OCI-LY7 (cell line): ENCODE data around the gene PKM. TPM values are rescaled to one million over a fixed set of nuclear protein-coding genes. Genes with fewer than 3 reads are reported as not detected.

Experiments
- BruUV-seq: library from RNA; stranded (reverse); fragments of 400-500 nt; replicated peaks from 2 replicates; lab custom pipeline; 2021; lab: Mats Ljungman, UMichigan
- CTCF ChIA-PET: fragments of 300-600 bp; sonication (Branson Sonifier 250); formaldehyde crosslinking; loops from one replicate; lab custom pipeline; 2022; ENCODE audit warnings: antibody characterized with exemption; ENCODE audit not compliant: unreplicated experiment; lab: Charles Lee
- POLR2A ChIA-PET: fragments of 300-600 bp; sonication (Branson Sonifier 250); formaldehyde crosslinking; loops from one replicate; lab custom pipeline; 2022; ENCODE audit warnings: antibody characterized with exemption; lab: Charles Lee
- DNase-seq: peaks from one replicate; pipeline ENCODE4 v3.0.0-alpha.2; 2015; ENCODE audit warnings: low spot score
- H2AFZ ChIP-seq: fragments of 200-600 bp; sonication (generic), shearing (Covaris generic); 2 replicates; pipeline ENCODE4 v1.6.1; 2014; ENCODE audit warnings: mild to moderate bottlenecking, antibody characterized with exemption, low read length, moderate library complexity
- H3K27ac ChIP-seq: fragments of 200-600 bp; sonication (generic); 2 replicates; pipeline ENCODE4 v1.5.1; 2014; ENCODE audit warnings: mixed run types, low read depth, mild to moderate bottlenecking, moderate library complexity, low read length, inconsistent platforms; ENCODE audit not compliant: poor library complexity, severe bottlenecking
- H3K36me3 ChIP-seq: fragments of 200-600 bp; sonication (generic); 2 replicates; pipeline ENCODE4 v1.6.1; 2014; ENCODE audit warnings: mild to moderate bottlenecking, antibody characterized with exemption, low read length, moderate library complexity, mixed read lengths; ENCODE audit not compliant: insufficient read depth
- H3K4me1 ChIP-seq: fragments of 200-600 bp; sonication (generic); 2 replicates; pipeline ENCODE4 v1.5.1; 2014; ENCODE audit warnings: mild to moderate bottlenecking, low read length; ENCODE audit not compliant: insufficient read depth, poor library complexity, severe bottlenecking
- H3K4me2 ChIP-seq: fragments of 200-600 bp; sonication (generic); 2 replicates; pipeline ENCODE4 v1.6.1; 2014; ENCODE audit warnings: mild to moderate bottlenecking, low read length
- H3K4me3 ChIP-seq: fragments of 200-600 bp; sonication (generic); 2 replicates; pipeline ENCODE4 v1.5.1; 2014; ENCODE audit warnings: mild to moderate bottlenecking, low read depth, low read length; ENCODE audit not compliant: poor library complexity, severe bottlenecking
- H3K79me2 ChIP-seq: fragments of 200-600 bp; sonication (generic); 2 replicates; pipeline ENCODE4 v1.6.1; 2016; ENCODE audit warnings: low read depth, mild to moderate bottlenecking, low read length, moderate library complexity, mixed read lengths; ENCODE audit not compliant: insufficient read depth
- H3K9me2 ChIP-seq: fragments of 200-600 bp; sonication (generic); 2 replicates; pipeline ENCODE4 v1.6.1; 2016; ENCODE audit warnings: mild to moderate bottlenecking, low read length, mixed read lengths; ENCODE audit not compliant: insufficient read depth
- H3K9me3 ChIP-seq: fragments of 200-600 bp; sonication (generic); 2 replicates; pipeline ENCODE4 v1.6.1; 2014; ENCODE audit warnings: mild to moderate bottlenecking, mixed run types, low read length, mixed read lengths
- H4K20me1 ChIP-seq: fragments of 200-600 bp; sonication (generic); 2 replicates; pipeline ENCODE4 v1.6.1; 2014; ENCODE audit warnings: mild to moderate bottlenecking, antibody characterized with exemption, low read length, moderate library complexity, mixed read lengths; ENCODE audit not compliant: insufficient read depth
- CTCF ChIP-seq: fragments of 200-600 bp; sonication (generic); conservative IDR thresholded peaks from 2 replicates; pipeline ENCODE4 v1.5.1; 2014; ENCODE audit warnings: mild to moderate bottlenecking, antibody characterized with exemption, low read length, moderate library complexity, mixed read lengths
- EZH2phosphoT487 ChIP-seq: fragments of 200-600 bp; sonication (generic); IDR thresholded peaks from 2 replicates; pipeline ENCODE4 v1.6.1; 2018; ENCODE audit warnings: low read depth, borderline replicate concordance, mild to moderate bottlenecking, mixed run types, antibody characterized with exemption, low read length, moderate library complexity, mixed read lengths
- intact Hi-C: fragments of 100-400 bp; cut with micrococcal nuclease; formaldehyde crosslinking; loops from one replicate; pipeline ENCODE4 v1.10.0; 2022; ENCODE audit not compliant: unreplicated experiment
- total RNA-seq, 2 experiments: library from RNA; depleted of rRNA in 1 of 2; stranded (reverse); fragments of >200 nt in 1 of 2; shearing (Covaris generic) in 1 of 2; gene quantifications; 2 replicates each; pipeline ENCODE4 v1.2.3, GENCODE V29; 2014 to 2022

Gene PKM
- total RNA-seq, 2 experiments from 2014 or later: 917 to 1,131 TPM

DNA sequence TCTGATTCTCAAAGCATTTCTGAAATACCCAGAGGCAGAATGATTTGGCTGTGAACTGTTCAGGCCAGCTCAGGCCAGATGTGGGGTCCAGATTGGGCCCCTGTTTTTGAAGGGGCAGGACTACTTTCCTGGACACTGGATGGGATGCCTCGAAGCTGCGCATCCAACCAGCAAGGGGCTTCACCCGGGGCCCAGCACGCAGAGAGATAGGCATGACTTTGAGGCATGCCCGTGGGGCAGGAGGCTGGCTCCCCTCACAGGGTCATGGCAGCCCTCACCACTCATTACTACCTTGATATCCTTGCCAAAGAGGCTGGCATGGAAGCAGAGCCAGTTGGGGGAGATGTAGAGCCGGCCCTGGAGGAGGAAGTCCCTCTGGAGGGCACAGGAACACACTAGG, 63.5 kb downstream of the PKM start:
- CTCF ChIA-PET: no interaction called here

GRCh38 chr15:72166716-72167417, 64.1 kb downstream of the PKM start:
- H3K4me1 ChIP-seq: no peaks in the 10 kb centered on the region
- H3K36me3 ChIP-seq: no peaks in the 10 kb centered on the region
- no peaks in the 10 kb centered on the region for H3K9me3 ChIP-seq
- DNase-seq: no peak
- no peak overlapping the region for H3K4me3 ChIP-seq
- H3K27ac ChIP-seq: no peak overlapping the region
- no peak overlapping the region for H2AFZ ChIP-seq
- no TSS peak for BruUV-seq
- intact Hi-C loops: no loop called here
- no peak overlapping the region for H3K4me2 ChIP-seq
- H3K79me2 ChIP-seq: no peaks in the 10 kb centered on the region
- TF ChIP-seq EZH2phosphoT487 (no peak), CTCF (no peak)
- no peaks in the 10 kb centered on the region for H3K9me2 ChIP-seq
- POLR2A ChIA-PET: no interaction called here
- CTCF ChIA-PET: no interaction called here
- H4K20me1 ChIP-seq: no peaks in the 10 kb centered on the region

More for the DNA sequence above, 63.5 kb downstream of the PKM start:
- H3K27ac ChIP-seq: no peak overlapping the region
- no peaks in the 10 kb centered on the region for H3K79me2 ChIP-seq
- H3K9me3 ChIP-seq: no peaks in the 10 kb centered on the region
- DNase-seq: no peak
- H3K4me1 ChIP-seq: no peaks in the 10 kb centered on the region
- H3K4me2 ChIP-seq: no peak overlapping the region
- no peak for TF ChIP-seq EZH2phosphoT487
- no peak for TF ChIP-seq CTCF
- H3K4me3 ChIP-seq: no peak overlapping the region
- H2AFZ ChIP-seq: no peak overlapping the region
- no peaks in the 10 kb centered on the region for H4K20me1 ChIP-seq
- BruUV-seq: no TSS peak
- no peaks in the 10 kb centered on the region for H3K9me2 ChIP-seq
- POLR2A ChIA-PET: no interaction called here
- no peaks in the 10 kb centered on the region for H3K36me3 ChIP-seq
- intact Hi-C loops: no loop called here

GRCh38 chr15:72163719-72164118, 67.3 kb downstream of the PKM start:
- H3K27ac ChIP-seq: no peak overlapping the region
- ChIA-PET POLR2A (no interaction called here), CTCF (no interaction called here)
- no peak overlapping the region for H2AFZ ChIP-seq
- no peaks in the 10 kb centered on the region for H3K4me1 ChIP-seq
- BruUV-seq: no TSS peak
- intact Hi-C loops: no loop called here
- no peak for DNase-seq
- H3K4me2 ChIP-seq: no peak overlapping the region
- H3K79me2 ChIP-seq: no peaks in the 10 kb centered on the region
- TF ChIP-seq CTCF: no peak
- no peak for TF ChIP-seq EZH2phosphoT487
- no peaks in the 10 kb centered on the region for H4K20me1 ChIP-seq
- H3K9me2 ChIP-seq: no peaks in the 10 kb centered on the region
- no peaks in the 10 kb centered on the region for H3K9me3 ChIP-seq
- no peak overlapping the region for H3K4me3 ChIP-seq
- H3K36me3 ChIP-seq: no peaks in the 10 kb centered on the region
